HL-60/S4 (cell line): ENCODE measurements around the gene CHMP4B.

Experiments
- in situ Hi-C: fragments of 300-500 bp; cut with MboI; formaldehyde crosslinking; loops from 2 replicates; pipeline ENCODE4 v1.14.3; 2022; ENCODE audit warnings: low sequenced_read_pairs

CHMP4B gene

DNA sequence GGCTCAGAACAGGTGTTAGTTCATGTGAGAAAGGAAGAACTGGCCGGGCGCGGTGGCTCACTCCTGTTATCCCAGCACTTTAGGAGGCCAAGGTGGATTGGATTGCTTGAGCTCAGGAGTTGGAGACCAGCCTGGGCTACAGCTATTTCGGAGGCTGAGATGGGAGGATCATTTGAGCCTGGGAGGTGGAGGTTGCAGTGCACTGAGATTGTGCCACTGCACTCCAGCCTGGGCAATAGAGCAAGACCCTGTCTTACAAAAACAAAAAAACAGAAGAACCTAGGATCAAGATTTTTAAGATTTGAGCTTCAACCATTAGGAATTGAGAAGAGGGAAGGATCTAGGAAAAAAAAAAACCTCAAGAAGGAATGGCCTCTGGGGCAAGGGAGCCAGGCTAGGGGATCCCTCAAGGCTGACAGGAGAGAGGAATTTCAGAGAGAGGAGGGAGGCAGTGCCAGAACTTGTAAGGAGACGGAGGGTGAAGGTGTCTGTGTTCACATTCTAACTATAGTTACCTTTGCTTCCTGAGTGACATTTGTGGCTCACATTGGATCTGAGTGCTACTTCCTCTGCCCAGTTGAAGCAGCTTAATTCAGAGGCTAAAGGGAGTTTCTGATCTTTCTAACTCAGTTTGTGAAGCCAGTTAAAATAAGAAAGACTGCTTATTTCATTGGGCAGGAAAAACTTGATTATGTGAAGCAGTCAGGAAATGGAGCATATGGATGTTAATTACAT lies 26.1 kb downstream of the CHMP4B start:
- in situ Hi-C loops = no loop called here

DNA sequence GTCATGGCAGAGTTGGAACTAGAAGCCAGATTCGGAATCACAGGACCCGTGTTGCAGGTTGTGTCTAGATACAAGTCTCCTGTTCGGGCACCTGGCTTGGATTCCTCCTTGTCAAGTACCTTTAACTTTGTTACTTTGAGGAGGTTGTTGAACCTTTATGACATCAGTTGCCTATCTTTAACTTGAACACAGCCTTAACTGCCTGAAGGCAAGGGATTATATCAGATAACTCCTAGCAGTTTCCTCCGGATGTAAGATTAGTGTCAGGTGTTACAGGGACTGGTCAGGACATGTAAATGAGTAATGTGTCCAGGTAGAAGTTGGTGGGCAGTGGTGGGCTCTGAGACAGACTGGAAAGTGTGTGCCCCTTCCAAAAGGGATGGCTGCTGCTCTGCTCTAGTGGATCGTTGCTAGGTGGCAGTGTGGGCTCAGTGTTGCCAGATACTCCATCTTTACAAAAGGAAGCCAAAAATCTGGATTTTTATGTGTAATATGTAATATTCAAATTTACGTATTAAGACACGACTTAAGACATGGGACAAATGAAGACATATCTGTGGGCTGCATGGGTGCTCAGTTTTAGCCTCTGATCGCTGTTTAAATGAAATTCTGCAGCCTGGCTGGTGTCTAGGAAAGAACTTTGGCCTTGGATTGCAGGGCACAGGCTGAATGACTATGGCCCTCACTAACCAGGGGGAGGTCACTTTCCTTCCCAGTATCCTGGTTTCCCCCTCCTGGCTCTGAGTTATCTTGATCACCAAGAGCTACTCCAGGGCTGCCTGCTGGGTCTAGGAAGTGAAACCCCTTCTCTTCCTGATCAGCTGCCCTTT lies 27.1 kb downstream of the CHMP4B start:
- in situ Hi-C loops = no loop called here

DNA sequence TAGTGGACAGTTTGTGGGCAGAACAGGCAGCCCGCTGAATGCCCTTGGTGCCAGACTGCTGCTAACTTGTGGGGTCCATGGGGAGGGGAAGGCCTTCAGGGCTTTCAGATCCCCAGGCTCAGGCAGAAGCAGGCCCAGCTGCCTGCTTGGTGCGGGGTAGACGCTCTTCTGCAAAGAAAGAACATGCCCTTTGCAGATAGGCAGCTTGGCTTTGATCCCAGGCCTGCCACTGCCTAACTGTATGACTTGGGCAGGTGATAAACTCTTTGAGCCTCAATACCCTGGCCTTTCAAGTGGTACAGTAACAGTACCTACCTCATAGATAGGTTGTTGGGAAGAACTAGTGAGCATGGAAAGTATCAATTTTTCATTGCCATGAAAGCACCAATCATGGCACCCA lies 28.4 kb downstream of the CHMP4B start:
- in situ Hi-C loops = no loop called here

DNA sequence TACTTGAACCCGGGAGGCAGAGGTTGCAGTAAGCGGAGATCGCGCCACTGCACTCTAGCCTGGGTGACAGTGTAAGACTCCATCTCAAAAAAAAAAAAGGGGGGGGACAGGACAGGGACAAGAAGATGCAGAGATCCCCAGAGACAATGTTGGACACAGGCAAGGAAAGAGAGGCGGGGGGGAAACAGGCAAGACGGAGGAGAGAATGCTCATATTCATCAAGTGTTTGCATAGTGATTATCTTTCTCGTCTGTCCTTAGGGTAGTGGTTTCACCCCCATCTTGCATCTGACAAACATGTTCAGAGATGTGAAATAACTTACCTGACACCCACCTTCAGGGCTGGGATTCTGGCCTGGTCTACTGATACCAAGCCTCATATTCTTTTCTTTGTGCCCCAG lies 29.0 kb downstream of the CHMP4B start:
- in situ Hi-C loops = no loop called here

DNA sequence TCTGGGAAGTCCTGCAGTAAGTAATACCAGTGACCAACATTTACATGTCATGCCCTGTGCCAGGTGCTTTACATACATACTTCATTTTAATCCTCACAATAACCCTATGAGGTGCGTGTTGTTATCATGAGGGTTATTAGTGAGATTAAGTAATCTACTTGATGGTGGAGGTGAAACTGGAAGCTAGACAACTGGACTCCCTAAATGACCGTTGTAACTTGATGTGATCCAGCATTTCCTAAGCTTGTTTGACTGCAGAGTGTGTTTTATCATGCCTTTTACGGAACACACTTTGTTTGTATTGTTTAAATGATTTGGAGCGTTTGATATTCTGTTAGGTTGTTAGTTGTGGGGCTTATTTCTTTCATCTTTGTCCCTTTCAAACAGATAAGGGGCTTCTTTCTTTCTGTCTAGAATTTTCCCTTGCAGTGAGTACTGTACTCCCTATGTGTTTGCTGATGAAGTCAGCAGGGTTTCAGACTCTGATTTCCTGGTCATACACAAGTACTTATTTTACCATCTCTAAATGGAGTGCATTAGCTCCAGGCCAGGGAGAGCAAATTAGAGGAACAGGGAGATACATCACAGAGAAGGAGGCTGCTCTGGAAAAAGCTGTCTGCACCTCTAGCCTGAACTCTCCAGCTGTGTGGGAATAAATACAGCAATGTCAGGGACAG lies 29.7 kb downstream of the CHMP4B start:
- in situ Hi-C loops = no loop called here

DNA sequence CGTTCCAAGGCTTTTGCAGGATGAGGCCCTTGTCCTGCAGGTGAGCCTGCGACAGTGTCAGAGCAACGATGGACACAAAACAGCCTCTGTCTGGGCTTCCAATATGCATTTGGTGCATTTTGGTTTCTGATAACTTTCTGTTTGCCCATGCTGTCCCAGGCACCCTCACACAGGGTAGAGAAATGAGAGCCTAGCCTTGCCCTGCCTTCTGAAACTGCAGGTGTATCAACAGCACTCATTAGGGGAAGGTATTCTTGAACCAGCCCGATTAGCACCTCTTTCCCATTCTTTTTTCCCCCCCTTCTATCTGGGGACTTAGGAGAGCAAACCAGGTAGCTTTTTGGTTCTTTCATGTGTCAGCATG lies 30.3 kb downstream of the CHMP4B start:
- in situ Hi-C loops = no loop called here

DNA sequence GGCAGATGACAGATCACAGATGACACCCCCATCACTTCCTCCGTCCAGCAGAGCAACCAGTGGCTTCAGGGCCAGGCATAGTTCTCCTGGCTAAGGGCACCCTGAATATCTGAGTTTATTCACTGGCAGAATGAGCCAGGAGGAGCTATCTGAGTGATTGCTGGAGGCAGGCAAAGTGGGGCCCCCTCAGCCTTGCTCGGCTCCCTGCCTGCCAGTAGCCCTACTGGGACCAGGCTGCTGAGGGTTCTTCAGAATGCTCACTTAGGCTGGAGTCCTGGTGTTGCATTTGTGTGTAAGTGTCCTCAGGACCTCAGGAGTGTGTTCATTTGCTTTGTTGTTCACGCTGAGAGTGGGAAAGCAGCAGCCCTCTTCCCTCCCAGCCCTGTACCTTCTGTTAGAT lies 31.2 kb downstream of the CHMP4B start:
- in situ Hi-C loops = no loop called here

DNA sequence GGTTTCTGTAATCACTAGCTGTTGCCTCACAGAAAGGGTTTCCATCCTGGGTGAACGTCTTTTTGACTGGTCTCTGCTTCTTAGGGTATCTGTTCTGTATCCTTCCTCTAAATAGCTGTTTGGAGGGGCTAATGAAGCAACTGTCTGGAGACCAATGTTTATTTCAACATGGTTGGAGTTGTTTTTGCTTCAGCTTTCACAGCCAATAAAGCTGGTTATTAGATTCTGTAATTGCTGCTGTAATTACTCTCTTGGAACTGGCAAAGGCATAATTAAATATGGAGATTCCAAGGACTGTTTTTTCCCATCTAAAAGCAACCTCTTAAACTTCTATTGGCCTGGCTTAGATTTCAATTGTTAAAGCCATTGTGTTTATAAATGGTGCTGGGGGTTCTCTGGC lies 31.9 kb downstream of the CHMP4B start:
- in situ Hi-C loops = no loop called here

DNA sequence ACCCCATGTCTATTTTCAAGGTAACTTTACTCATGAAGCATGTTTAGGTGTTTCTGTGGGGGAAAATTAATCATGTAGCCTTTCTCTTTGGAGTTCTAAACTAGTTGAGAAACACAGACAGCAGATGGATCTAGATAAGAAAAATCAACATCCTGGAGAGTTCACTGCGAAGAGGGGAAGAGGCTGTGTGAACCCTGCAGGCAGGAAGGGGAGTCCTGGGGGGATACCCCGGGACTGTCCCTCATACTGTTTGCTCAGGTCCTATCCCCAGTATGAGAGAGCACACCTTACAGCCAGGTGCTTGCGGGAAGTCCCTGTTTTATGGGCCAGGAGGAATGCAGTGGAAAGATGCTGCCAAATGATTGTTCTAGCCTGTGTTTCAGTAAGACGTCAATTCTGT lies 32.7 kb downstream of the CHMP4B start:
- in situ Hi-C loops = no loop called here

DNA sequence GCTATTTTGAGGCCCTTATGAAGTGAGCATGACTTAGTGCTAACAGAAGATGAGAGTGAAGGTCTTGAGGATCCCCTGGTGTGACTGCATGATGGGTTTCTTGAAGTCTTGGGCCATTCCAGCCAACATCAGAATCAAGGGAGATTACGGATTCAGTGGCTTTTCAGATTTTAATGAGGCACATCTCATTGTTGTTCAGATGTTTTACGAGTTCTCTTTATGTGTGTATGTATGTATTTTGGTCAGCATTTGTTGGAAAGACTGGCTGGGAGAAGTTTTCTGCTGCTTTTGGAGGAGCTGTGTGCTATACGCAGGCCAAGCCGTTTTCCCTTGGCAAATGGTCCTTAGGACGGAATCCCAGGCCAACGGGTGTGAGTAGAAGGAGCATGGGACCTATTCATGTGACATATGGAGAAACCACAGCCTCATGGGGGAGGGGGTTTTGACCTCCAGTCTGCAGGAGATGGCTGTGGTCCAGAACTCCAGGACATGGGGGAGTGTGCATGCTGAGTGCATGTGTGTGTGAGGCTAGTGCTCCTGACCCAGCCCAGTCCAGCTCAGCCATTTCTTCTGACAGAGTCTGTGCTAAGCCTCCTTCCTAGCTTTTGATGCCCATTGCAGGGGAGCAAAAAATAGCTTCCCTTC lies 35.3 kb downstream of the CHMP4B start:
- in situ Hi-C loops = no loop called here

DNA sequence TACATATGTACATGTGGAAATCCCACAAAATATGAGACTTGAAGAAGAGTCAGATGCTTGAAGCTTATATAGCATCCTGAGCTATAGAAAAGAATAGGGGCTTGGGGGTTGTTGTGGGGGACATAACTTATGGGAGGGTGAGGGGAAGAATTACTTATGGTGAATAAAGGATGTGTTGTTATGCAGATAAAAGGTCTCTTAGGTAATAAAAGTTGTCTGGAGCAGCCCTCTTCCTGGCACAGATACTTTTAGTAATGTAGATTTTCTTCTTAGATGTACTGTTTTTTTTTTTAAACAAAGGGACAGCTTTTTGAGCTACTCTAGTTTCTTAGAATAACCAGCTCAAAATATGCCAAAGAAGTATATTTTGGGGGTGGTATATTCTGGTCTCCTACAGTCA lies 35.9 kb downstream of the CHMP4B start:
- in situ Hi-C loops = no loop called here

DNA sequence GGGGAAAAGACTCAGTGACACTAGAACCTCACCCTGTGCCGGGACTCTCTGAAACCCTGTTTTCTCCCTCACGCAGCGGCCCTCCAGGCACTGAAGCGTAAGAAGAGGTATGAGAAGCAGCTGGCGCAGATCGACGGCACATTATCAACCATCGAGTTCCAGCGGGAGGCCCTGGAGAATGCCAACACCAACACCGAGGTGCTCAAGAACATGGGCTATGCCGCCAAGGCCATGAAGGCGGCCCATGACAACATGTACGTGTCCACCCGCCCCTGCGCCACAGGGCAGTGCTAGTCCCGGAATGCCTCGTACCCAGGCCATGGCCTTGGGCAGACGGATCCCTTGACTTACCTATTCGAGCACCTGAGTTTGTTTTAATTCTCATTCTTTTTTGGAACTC lies 37.2 kb downstream of the CHMP4B start:
- in situ Hi-C loops = no loop called here

DNA sequence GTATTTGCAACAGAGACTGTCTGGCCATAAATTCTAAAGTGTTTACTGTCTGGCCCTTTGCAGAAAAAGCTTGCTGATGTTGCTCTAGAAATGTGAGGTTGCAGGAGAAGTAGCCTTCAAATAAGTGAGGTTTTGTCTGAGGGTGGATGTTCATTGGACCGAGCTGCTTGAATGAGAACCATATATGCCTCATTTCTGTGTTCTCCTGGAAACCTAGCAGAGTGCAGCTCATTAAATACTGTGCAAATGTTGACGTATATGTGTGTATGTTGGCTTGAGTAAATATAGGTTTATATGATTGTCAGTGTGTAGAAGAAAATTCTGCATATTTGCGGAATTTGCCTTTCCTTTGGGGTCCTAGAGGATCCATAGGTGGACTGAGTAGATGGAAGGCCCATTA lies 39.0 kb downstream of the CHMP4B start:
- in situ Hi-C loops = no loop called here

DNA sequence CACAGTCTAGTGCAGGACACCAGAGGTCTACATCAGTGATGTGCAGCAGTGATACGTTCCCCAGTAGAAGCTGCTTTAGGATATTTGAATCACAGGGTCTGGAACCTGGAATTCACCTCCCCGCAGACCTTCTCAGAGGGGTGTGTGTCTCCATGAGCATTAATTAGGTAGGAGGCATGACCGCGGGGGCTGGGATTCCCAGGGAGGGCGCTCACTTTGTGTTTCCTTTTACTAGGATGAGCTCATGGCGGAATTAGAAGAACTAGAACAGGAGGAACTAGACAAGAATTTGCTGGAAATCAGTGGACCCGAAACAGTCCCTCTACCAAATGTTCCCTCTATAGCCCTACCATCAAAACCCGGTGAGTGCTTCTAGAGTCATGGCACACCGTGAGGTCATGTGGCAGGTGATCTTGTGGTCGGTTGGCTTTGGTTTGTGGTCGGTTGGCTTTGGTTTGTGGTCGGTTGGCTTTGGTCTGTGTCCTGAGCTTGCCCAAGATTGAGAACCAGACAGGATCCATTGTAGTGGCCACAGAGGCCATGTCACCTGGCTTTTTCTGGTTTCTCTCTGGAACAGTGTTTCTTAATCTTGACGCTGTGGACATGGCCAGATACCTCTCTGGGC lies 40.8 kb downstream of the CHMP4B start:
- in situ Hi-C loops = no loop called here

DNA sequence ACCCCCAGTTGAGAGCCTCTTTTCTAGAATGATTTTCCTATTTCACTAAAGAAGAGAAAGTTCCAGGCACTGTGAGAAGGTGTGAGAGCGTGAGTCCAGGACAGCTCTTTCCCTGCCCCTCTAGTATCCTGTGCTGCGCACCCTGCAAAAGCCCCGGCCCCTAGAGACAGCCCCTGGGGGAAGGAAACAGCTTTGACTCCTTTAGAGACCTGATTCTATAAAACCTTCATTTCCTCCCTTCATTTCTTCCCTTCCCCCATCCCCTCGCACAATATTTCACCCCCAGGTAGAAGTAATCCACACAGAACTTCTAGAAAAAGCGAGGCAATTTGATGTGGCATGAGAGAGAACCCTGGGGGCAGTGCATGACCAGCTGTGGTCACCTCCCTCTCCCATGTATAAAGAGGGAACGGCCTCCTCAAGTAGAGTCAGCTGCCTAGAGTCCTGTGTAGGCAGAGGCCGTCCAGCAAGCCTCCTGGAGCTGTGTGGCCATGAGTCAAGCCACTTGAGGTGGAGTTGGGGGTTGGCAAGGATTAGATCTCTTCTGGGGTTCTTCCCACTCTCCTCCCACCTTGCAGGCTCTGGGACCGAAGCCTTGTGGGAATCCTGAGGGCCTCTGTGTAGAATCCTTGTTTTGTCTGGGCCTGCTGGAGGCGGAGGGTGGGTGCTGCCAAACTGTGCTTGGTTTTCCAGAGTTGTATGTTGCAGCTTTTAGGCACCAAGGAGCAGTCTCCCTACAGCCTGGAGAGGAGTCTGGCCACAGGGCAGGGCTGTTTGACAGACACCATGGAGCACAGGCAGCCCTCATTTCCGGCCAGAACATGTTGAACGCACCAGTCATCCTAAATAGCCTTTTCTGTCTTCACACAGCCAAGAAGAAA lies 41.7 kb downstream of the CHMP4B start:
- in situ Hi-C loops = no loop called here

DNA sequence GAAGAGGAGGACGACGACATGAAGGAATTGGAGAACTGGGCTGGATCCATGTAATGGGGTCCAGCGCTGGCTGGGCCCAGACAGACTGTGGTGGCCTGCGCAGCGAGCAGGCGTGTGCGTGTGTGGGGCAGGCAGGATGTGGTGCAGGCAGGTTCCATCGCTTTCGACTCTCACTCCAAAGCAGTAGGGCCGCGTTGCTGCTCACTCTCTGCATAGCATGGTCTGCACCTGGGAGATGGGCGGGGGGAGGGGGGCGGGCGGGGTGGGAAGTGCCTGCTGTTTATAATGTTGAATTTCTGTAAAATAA lies 42.3 kb downstream of the CHMP4B start:
- in situ Hi-C loops = no loop called here

DNA sequence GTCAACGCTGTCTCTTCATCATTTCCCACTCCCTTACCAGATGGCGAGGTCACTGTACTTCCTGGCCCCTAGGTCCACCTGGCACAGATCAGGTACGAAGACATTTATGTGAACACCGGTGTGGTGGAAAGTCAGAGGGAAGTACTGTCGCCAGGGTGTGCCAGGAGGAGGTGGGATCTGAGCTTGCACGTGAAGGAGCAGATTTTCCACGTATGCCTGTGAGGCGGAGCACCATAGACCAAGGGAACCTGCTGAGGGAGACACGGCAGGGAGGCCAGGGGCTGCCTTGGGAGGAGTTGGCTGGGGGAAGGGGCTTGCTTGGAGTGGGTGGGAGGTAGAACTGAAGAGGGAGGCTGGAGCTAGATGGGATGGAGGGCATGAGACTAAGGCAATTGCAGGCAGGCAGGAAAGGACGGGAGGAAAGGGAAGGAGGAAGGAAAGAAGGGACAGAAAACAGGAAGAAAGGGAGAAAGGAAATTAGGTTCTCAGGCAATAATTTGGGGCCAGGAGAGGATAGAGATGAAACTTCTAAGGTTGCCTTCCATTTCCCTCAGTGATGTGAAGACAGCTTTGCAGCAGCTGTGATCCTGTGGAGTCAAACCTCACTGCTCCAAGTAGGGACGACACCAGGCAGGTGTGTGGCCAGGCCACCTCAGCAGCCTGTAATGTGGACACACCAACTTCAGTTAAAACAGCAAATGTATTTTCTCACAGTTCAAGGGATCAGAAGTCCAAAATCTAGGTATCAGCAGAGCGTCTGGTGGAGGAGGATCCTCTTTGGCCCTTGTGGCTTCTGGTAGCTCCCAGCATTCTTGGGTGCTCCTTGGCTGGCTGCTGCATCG lies 46.8 kb downstream of the CHMP4B start:
- in situ Hi-C loops = no loop called here

DNA sequence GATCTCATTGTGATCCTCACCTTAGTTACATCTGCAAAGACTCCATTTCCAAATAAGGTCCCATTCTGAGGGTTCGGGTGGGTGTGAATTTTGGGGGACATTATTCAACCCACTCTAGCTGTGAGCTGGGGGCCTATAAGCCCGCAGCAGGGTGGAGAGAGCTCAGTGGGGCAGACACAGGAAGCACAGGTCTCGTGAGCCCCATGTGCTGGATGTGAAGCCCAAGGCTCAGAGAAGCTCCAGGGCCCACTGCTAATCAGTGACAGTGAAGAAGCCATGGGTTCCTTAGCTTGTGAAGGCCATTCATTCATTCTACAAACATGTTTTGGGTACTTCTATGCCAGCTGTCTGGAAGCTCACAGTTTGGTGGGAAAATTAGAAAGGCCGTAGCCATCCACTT lies 47.5 kb downstream of the CHMP4B start:
- in situ Hi-C loops = no loop called here

DNA sequence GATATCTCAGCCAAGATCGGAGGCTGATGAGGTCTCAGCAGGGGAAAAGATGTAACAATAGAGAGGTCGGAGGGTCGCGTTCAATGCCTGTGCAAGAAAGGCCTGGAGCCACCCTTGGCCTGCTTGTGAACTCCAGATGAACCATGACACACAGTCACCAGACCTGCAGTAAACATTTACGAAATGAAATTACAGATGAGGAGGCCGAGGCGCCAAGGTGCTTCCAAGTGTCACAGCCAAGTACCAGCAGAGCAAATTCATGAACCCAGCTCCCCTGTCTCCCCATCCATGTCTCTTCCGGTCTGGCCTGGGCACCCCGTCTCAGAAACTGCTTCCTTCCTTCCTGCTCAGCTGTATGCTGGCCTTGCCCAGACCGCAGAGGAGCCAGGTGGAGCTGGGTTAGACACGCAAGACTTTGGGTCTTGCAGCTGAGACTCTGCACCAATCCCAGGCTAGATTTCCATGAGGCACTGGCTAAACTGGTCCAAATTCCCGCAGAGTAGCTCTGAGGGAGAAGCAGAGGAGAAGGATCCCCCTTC lies 48.1 kb downstream of the CHMP4B start:
- in situ Hi-C loops = no loop called here
